GM23338 (cell line): Measurements from ENCODE around the gene ACTR1A. TPM values are rescaled to one million over a fixed set of nuclear protein-coding genes. Genes with fewer than 3 reads are reported as not detected.

Experiments
- CTCF ChIP-seq, 2 experiments: fragments of 200-600 bp in 1 of 2; sonication (generic) in 1 of 2; conservative IDR thresholded peaks; 2 replicates each; pipeline versions ENCODE4 v1.5.1 to v1.6.1; 2016 to 2017; ENCODE audit warnings: antibody characterized with exemption in 2 of 2, low read depth in 2 of 2, mild to moderate bottlenecking in 2 of 2, moderate library complexity in 1 of 2
- EZH2 ChIP-seq: fragments of 200-600 bp; sonication (generic); IDR thresholded peaks from one replicate; pipeline ENCODE4 v1.8.0; 2017; ENCODE audit warnings: antibody characterized with exemption, mild to moderate bottlenecking, low read depth; ENCODE audit not compliant: unreplicated experiment
- EZH2phosphoT487 ChIP-seq: fragments of 200-600 bp; sonication (generic); IDR thresholded peaks from one replicate; pipeline ENCODE4 v1.8.1; 2018; ENCODE audit warnings: antibody characterized with exemption; ENCODE audit not compliant: unreplicated experiment
- JUNB ChIP-seq: IDR thresholded peaks from one replicate; pipeline ENCODE4 v1.6.1; 2016; ENCODE audit warnings: antibody characterized with exemption; ENCODE audit not compliant: unreplicated experiment
- POLR2AphosphoS5 ChIP-seq: IDR thresholded peaks from 2 replicates; pipeline ENCODE4 v1.6.1; 2016; ENCODE audit warnings: antibody characterized with exemption, low read depth
- REST ChIP-seq: IDR thresholded peaks from one replicate; pipeline ENCODE4 v1.6.1; 2018; ENCODE audit warnings: antibody characterized with exemption; ENCODE audit not compliant: unreplicated experiment
- STAT1 ChIP-seq: IDR thresholded peaks from one replicate; pipeline ENCODE4 v1.6.1; 2016; ENCODE audit warnings: antibody characterized with exemption; ENCODE audit not compliant: unreplicated experiment
- ZNF114 ChIP-seq: fragments of 250-450 bp; sonication (Bioruptor Pico); IDR thresholded peaks from 2 replicates; pipeline ENCODE4 v1.5.0; 2020; ENCODE audit warnings: mild to moderate bottlenecking, moderate library complexity
- ZNF331 ChIP-seq: fragments of 250-450 bp; sonication (Bioruptor Pico); IDR thresholded peaks from 2 replicates; pipeline ENCODE4 v1.5.0; 2020; ENCODE audit warnings: low read depth, mild to moderate bottlenecking, moderate library complexity
- ZNF462 ChIP-seq: fragments of 250-450 bp; sonication (Bioruptor Pico); IDR thresholded peaks from 2 replicates; pipeline ENCODE4 v1.5.0; 2020; ENCODE audit warnings: mild to moderate bottlenecking, moderate library complexity
- polyA plus RNA-seq: library from polyadenylated mRNA; unstranded; fragments of >200 nt; fragmentation: Nextera tagmentation; extraction: Ambion mirVana; gene quantifications from 2 replicates; pipeline ENCODE4 v1.2.1, GENCODE V29; 2016
- total RNA-seq: library from RNA; depleted of rRNA; stranded (reverse); fragments of >200 nt; shearing (Covaris generic); gene quantifications from 2 replicates; pipeline ENCODE4 v1.2.3, GENCODE V29; 2014

The ACTR1A gene
- total and polyA plus RNA-seq, 2 experiments from 2014 or later = 39.4 to 101 TPM

GRCh38 chr10:102476466-102477141 is 25.9 kb downstream of the ACTR1A start (continued):
- no peak for TF ChIP-seq ZNF462
- TF ChIP-seq JUNB = no peak
- TF ChIP-seq EZH2 = no peak
- no peak for TF ChIP-seq ZNF114 (CRISPR knock-in tag)
- no peak for TF ChIP-seq EZH2phosphoT487
- TF ChIP-seq ZNF331 (CRISPR knock-in tag) = no peak
- no peak for TF ChIP-seq CTCF (conservative IDR thresholded peaks at IDR 0.05; ENCODE audit: low read depth in 2 of 2)
- TF ChIP-seq REST = no peak
- no peak for TF ChIP-seq STAT1
- no peak for TF ChIP-seq POLR2AphosphoS5
